Smooth muscle cell (in vitro differentiated cells): ENCODE data around the gene DNAI4. TPM values are rescaled to one million over a fixed set of nuclear protein-coding genes. Genes with fewer than 3 reads are reported as not detected.
"Not testable (repeated sequence)": the region's sequence is repeated elsewhere in the genome, so short reads cannot be mapped to it uniquely, and the experiment has no call there.

Experiments
- DNase-seq: peaks from one replicate; lab custom pipeline; 2025; ENCODE audit not compliant: unreplicated experiment; lab: John Stamatoyannopoulos, UW
- H2AFZ ChIP-seq: fragments of 200-600 bp; sonication (generic); 2 replicates; pipeline ENCODE4 v1.6.0; 2016; ENCODE audit warnings: antibody characterized with exemption, low read depth, mild to moderate bottlenecking
- H3F3A ChIP-seq: fragments of 200-600 bp; sonication (generic); 2 replicates; pipeline ENCODE4 v1.6.0; 2017; ENCODE audit warnings: antibody characterized with exemption, low read depth
- H3K27ac ChIP-seq: fragments of 200-600 bp; sonication (generic); 2 replicates; pipeline ENCODE4 v1.5.1; 2016; ENCODE audit warnings: low read depth, mild to moderate bottlenecking
- H3K27me3 ChIP-seq: fragments of 200-600 bp; sonication (generic); 2 replicates; pipeline ENCODE4 v1.6.1; 2016; ENCODE audit warnings: low read depth, mild to moderate bottlenecking
- H3K36me3 ChIP-seq: fragments of 200-600 bp; sonication (generic); 2 replicates; pipeline ENCODE4 v1.5.1; 2016; ENCODE audit warnings: low read depth
- H3K4me1 ChIP-seq: fragments of 200-600 bp; sonication (generic); 2 replicates; pipeline ENCODE4 v1.5.1; 2016; ENCODE audit warnings: low read depth
- H3K4me2 ChIP-seq: fragments of 200-600 bp; sonication (generic); 2 replicates; pipeline ENCODE4 v1.6.0; 2016; ENCODE audit warnings: mild to moderate bottlenecking
- H3K4me3 ChIP-seq: fragments of 200-600 bp; sonication (generic); 2 replicates; pipeline ENCODE4 v1.5.1; 2016; ENCODE audit warnings: mild to moderate bottlenecking
- H3K79me2 ChIP-seq: fragments of 200-600 bp; sonication (generic); 2 replicates; pipeline ENCODE4 v1.6.0; 2016; ENCODE audit warnings: low read depth, mild to moderate bottlenecking
- H3K9ac ChIP-seq: fragments of 200-600 bp; sonication (generic); 2 replicates; pipeline ENCODE4 v1.6.0; 2016; ENCODE audit warnings: low read depth
- H3K9me3 ChIP-seq: fragments of 200-600 bp; sonication (generic); replicated peaks from 2 replicates; pipeline ENCODE4 v1.5.1; 2016; ENCODE audit warnings: low read depth
- H4K20me1 ChIP-seq: fragments of 200-600 bp; sonication (generic); 2 replicates; pipeline ENCODE4 v1.6.0; 2016; ENCODE audit warnings: low read depth
- CTCF ChIP-seq: fragments of 200-600 bp; sonication (generic); IDR thresholded peaks from 2 replicates; pipeline ENCODE4 v1.5.1; 2017; ENCODE audit warnings: borderline replicate concordance, mild to moderate bottlenecking, antibody characterized with exemption; ENCODE audit not compliant: insufficient read depth, poor library complexity, severe bottlenecking
- WGBS: methylation state at CpG from one replicate; pipeline ENCODE4 v1.1.7; 2016; ENCODE audit warnings: low lambda C conversion rate; 5-methylcytosine and 5-hydroxymethylcytosine counted together
- polyA plus RNA-seq: library from polyadenylated mRNA; unstranded; fragments of >200 nt; fragmentation: Nextera tagmentation; extraction: Ambion mirVana; gene quantifications from 2 replicates; pipeline ENCODE4 v1.2.1, GENCODE V29; 2016
- total RNA-seq: library from RNA; depleted of rRNA; stranded (reverse); fragments of >200 nt; gene quantifications from 2 replicates; pipeline ENCODE4 v1.2.3, GENCODE V29; 2014

The DNAI4 gene, protein sequence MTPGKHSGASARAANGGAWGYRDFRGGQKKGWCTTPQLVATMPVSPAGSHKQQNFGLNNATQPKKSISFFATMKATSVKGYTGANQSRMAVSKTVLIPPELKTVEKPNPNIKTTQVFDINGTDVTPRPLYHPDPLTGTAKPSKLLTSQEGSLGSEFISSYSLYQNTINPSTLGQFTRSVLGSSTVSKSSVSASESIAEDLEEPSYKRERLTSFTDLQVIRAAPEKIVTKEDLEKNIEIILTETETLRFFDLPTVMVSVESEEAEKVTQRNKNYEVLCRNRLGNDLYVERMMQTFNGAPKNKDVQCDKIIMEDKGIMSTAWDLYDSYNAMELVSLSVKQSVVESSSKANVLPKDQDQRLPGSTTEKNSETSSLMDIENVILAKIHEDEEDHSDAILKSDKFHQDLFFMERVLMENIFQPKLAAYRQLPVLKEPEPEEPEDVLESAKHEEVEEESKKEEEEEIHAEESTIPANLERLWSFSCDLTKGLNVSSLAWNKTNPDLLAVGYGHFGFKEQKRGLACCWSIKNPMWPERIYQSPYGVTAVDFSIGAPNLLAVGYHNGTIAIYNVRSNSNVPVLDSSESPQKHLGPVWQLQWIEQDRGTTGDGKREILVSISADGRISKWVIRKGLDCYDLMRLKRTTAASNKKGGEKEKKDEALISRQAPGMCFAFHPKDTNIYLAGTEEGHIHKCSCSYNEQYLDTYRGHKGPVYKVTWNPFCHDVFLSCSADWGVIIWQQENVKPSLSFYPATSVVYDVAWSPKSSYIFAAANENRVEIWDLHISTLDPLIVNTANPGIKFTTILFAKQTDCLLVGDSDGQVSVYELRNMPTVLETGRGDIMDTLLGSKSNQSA
- total RNA-seq (2.2 and 2.4 TPM in 2 replicates), polyA plus RNA-seq (0.63 and 3.9 TPM in 2 replicates)

- peak within 1 kb of the TSS; percentile 91 for H3K4me2 ChIP-seq
- H3F3A ChIP-seq: peaks cover 6% of the 10 kb centered on the region
- 1% methylated on average over 61 of the region's 64 CpGs for WGBS
- peak within 1 kb of the TSS; percentile 99 for H3K9ac ChIP-seq
- no peak for TF ChIP-seq CTCF
- peaks cover 58% of the 10 kb centered on the region for H3K79me2 ChIP-seq
- no peaks in the 10 kb centered on the region for H3K9me3 ChIP-seq
- no peaks in the 10 kb centered on the region for H3K36me3 ChIP-seq
- H2AFZ ChIP-seq: peak within 1 kb of the TSS; percentile 83
- H4K20me1 ChIP-seq: no peaks in the 10 kb centered on the region
- H3K4me3 ChIP-seq: peak within 1 kb of the TSS; percentile 86
- peak within 1 kb of the TSS; percentile 99 for H3K27ac ChIP-seq
- DNase-seq: peak; percentile 96
- H3K27me3 ChIP-seq: no peaks in the 10 kb centered on the region
- peaks cover 24% of the 10 kb centered on the region for H3K4me1 ChIP-seq
Measured at GRCh38 chr1:66924756-66925557, at the start of gene DNAI4, which contains the start of gene MIER1. Gene DNAI4 (minus strand): TSS chr1:66924856. CDS start chr1:66924831, 25 bp downstream. Gene MIER1 (plus strand): TSS chr1:66924990. CDS start chr1:66925029, 39 bp downstream.

DNA sequence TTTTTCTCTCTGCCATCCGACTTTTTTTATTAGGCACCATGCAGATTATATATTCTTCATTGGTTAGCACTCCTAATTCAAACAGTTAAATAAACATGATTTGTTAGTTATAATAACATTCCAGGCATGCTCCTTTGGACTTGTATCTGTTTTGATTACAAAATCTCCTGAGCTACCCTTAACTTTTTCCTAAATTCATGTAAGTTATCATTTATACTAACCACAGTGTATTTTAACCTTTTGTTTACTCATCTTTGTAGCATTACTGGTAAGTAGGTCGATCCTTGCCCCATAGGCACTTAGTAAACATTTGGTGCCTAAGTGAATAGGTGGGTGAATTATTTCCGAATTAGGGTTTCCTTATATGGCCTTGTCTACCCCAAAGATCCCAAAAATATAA, 43.9 kb upstream of the DNAI4 start:
- peaks cover 2% of the 10 kb centered on the region for H4K20me1 ChIP-seq
- TF ChIP-seq CTCF: no peak
- H3K4me1 ChIP-seq: no peaks in the 10 kb centered on the region
- no peak overlapping the region for H3K27ac ChIP-seq
- no peaks in the 10 kb centered on the region for H3K27me3 ChIP-seq
- H3K9me3 ChIP-seq: peaks cover 8% of the 10 kb centered on the region
- 92% methylated on average over 3 of the region's 3 CpGs for WGBS
- DNase-seq: no peak
- no peak overlapping the region for H2AFZ ChIP-seq
- peaks cover 49% of the 10 kb centered on the region for H3K36me3 ChIP-seq
- no peak overlapping the region for H3K9ac ChIP-seq
- H3F3A ChIP-seq: no peaks in the 10 kb centered on the region
- H3K4me3 ChIP-seq: no peak overlapping the region
- H3K79me2 ChIP-seq: peaks cover 4% of the 10 kb centered on the region
- H3K4me2 ChIP-seq: no peak overlapping the region

GRCh38 chr1:66966188-66966873, 41.7 kb upstream of the DNAI4 start:
- not testable (repeated sequence) for H4K20me1 ChIP-seq, H3K9me3 ChIP-seq, H3K27ac ChIP-seq, H3K9ac ChIP-seq, H3K79me2 ChIP-seq, DNase-seq, H3K4me1 ChIP-seq, H3K27me3 ChIP-seq, H3F3A ChIP-seq, H2AFZ ChIP-seq, H3K4me3 ChIP-seq, H3K4me2 ChIP-seq
- WGBS: 98% methylated on average over 7 of the region's 7 CpGs
- peaks cover 62% of the 10 kb centered on the region for H3K36me3 ChIP-seq
